Spleen (tissue), 11 donors: Measurements from ENCODE around the gene GLS. TPM values are rescaled to one million over a fixed set of nuclear protein-coding genes. Genes with fewer than 3 reads are reported as not detected.
"Not testable (repeated sequence)": the region's sequence is repeated elsewhere in the genome, so short reads cannot be mapped to it uniquely, and the experiment has no call there.

Experiments used
- DNase-seq: peaks from one replicate; pipeline ENCODE4 v3.0.0-alpha.2; 2020
- H3K27ac ChIP-seq, 8 donors: fragments of 200-600 bp; sonication (generic) in 7 of 8; 1 replicate in 4 of 8; 2 replicates in 4 of 8; pipeline versions ENCODE4 v1.5.0 to v1.8.0; 2016 to 2021; ENCODE audit warnings: inconsistent platforms in 4 of 8, mild to moderate bottlenecking in 4 of 8, moderate library complexity in 1 of 8
- H3K27me3 ChIP-seq, 7 donors: fragments of 200-600 bp; sonication (generic) in 6 of 7; replicated peaks in 1 of 7; 1 replicate in 4 of 7; 2 replicates in 3 of 7; pipeline versions ENCODE4 v1.5.0 to v1.8.0; 2016 to 2021; ENCODE audit warnings: inconsistent platforms in 3 of 7, mild to moderate bottlenecking in 1 of 7
- H3K36me3 ChIP-seq, 6 donors: fragments of 200-600 bp; sonication (generic) in 5 of 6; 1 replicate in 4 of 6; 2 replicates in 2 of 6; pipeline versions ENCODE4 v1.5.0 to v1.8.0; 2016 to 2021; ENCODE audit warnings: inconsistent platforms in 2 of 6
- H3K4me1 ChIP-seq, 6 donors: fragments of 200-600 bp; sonication (generic) in 5 of 6; 1 replicate in 3 of 6; 2 replicates in 3 of 6; pipeline versions ENCODE4 v1.5.0 to v1.8.0; 2016 to 2021; ENCODE audit warnings: inconsistent platforms in 3 of 6
- H3K4me3 ChIP-seq, 8 donors: fragments of 200-600 bp; sonication (generic) in 7 of 8; 1 replicate in 4 of 8; 2 replicates in 4 of 8; pipeline versions ENCODE4 v1.5.0 to v1.8.0; 2016 to 2021; ENCODE audit warnings: inconsistent platforms in 4 of 8, mild to moderate bottlenecking in 4 of 8, moderate library complexity in 2 of 8
- H3K9me3 ChIP-seq, 8 donors: fragments of 200-600 bp; sonication (generic) in 7 of 8; 1 replicate in 4 of 8; 2 replicates in 4 of 8; pipeline versions ENCODE4 v1.5.0 to v1.8.0; 2016 to 2021; ENCODE audit warnings: inconsistent platforms in 4 of 8
- POLR2A ChIP-seq, 3 donors: fragments of 450-650 bp; IDR thresholded peaks; one replicate each; pipeline ENCODE4 v1.5.1; 2017; ENCODE audit warnings: antibody characterized with exemption in 3 of 3, mild to moderate bottlenecking in 1 of 3
- POLR2AphosphoS5 ChIP-seq, 3 donors: sonication (generic); formaldehyde crosslinking; IDR thresholded peaks; one replicate each; pipeline ENCODE4 v1.5.1; 2017; ENCODE audit warnings: antibody characterized with exemption in 3 of 3
- WGBS, 5 donors: extraction: QIAGEN DNeasy Blood & Tissue Kit in 3 of 5; methylation state at CpG; one replicate each; pipeline versions ENCODE4 v1.1.5 to v1.1.7; 2013 to 2018; 5-methylcytosine and 5-hydroxymethylcytosine counted together
- intact Hi-C: fragments of 100-400 bp; cut with DNase I; formaldehyde crosslinking; loops from one replicate; pipeline ENCODE4 v1.15.0; 2023; ENCODE audit warnings: low total_unique reads
- polyA plus RNA-seq, 3 donors: library from polyadenylated mRNA; stranded (reverse); fragments of 200-250 nt; gene quantifications; one replicate each; pipeline ENCODE4 v1.2.1, GENCODE V29; 2013
- total RNA-seq, 7 donors: library from RNA; depleted of rRNA in 3 of 7; stranded (reverse); fragments of >200 nt in 3 of 7; fragmentation: NEBNext Ultra II Directional in 4 of 7; extraction: Animal tissue kit (Norgen Biotek cat#: 25700) in 4 of 7; gene quantifications; one replicate each; pipeline versions ENCODE4 v1.1.0 to v1.2.1, GENCODE V29; 2016 to 2021
- TF ChIP-seq, protein P1 (sequence below), 11 experiments: fragments of 200-600 bp in 7 of 11; fragments of 450-650 bp in 4 of 11; sonication (generic) in 4 of 11; IDR thresholded peaks in 8 of 11; conservative IDR thresholded peaks in 3 of 11; 1 replicate in 7 of 11; 2 replicates in 4 of 11; pipeline versions ENCODE4 v1.4.0 to v1.8.0; 2016 to 2021; ENCODE audit warnings: antibody characterized with exemption in 11 of 11, inconsistent platforms in 4 of 11, mild to moderate bottlenecking in 1 of 11
- donor health status: healthy with polysubstance abuse.
- donor health status: DM: no; HTN: no; CAD: no; lungs with moderate emphysema.
- donor health status: DM: no; HTN: no; CAD: no.
- donor health status: Bipolar disorder and iron deficiency.
- donor health status: healthy.
- donor health status: DM: no; HTN: no; CAD: no.
- donor health status: DM: yes; HTN: yes; CAD: no.

Gene GLS
- total and polyA plus RNA-seq, 10 donors, result 42.3 to 254 (median 176) TPM

DNA sequence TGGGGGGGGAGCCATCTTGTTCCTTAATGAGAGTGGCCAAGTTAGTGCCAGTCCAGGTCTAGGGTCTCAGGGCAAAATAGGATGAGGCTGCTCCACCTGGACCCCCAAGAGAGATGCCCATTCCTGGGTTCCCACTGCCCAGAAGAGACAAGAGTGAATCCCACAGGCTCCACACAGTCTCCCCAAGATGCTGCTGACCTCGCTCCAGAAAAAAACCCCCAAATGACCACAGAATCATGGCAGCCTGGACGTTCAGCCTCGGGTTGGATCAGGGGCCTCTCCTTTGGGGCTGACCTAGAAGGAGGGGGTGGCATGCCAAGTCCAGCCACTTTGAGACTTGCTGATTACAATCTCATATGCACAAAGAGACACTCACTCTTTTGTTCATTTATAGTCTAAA, 108.3 kb downstream of the GLS start:
- WGBS, 5 donors, result 83 to 100% (median 96%) methylated on average over 3 of the region's 3 CpGs
- Histone ChIP-seq H3K36me3 (peaks cover 6 to 100% (median 99%) of the 10 kb centered on the region in 6 donors), H3K27me3 (no peaks in the 10 kb centered on the region), H3K4me1 (peaks cover 0 to 7% (median 0%) of the 10 kb centered on the region in 6 donors), H3K4me3 (no peak overlapping the region), H3K27ac (peak overlapping the region in 3 of 8 donors; percentile 10 to 56 (median 38)), H3K9me3 (no peaks in the 10 kb centered on the region)
- DNase-seq, result no peak
- intact Hi-C loops, result no loop called here
- TF ChIP-seq, protein P1, sequence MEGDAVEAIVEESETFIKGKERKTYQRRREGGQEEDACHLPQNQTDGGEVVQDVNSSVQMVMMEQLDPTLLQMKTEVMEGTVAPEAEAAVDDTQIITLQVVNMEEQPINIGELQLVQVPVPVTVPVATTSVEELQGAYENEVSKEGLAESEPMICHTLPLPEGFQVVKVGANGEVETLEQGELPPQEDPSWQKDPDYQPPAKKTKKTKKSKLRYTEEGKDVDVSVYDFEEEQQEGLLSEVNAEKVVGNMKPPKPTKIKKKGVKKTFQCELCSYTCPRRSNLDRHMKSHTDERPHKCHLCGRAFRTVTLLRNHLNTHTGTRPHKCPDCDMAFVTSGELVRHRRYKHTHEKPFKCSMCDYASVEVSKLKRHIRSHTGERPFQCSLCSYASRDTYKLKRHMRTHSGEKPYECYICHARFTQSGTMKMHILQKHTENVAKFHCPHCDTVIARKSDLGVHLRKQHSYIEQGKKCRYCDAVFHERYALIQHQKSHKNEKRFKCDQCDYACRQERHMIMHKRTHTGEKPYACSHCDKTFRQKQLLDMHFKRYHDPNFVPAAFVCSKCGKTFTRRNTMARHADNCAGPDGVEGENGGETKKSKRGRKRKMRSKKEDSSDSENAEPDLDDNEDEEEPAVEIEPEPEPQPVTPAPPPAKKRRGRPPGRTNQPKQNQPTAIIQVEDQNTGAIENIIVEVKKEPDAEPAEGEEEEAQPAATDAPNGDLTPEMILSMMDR (IDR thresholded peaks at IDR 0.05 in 8 of 11, conservative IDR thresholded peaks at IDR 0.05 in 3 of 11), result no peak
- TF ChIP-seq POLR2AphosphoS5 (IDR thresholded peaks at IDR 0.05), result no peak
- no peak for TF ChIP-seq POLR2A (IDR thresholded peaks at IDR 0.05)

DNA sequence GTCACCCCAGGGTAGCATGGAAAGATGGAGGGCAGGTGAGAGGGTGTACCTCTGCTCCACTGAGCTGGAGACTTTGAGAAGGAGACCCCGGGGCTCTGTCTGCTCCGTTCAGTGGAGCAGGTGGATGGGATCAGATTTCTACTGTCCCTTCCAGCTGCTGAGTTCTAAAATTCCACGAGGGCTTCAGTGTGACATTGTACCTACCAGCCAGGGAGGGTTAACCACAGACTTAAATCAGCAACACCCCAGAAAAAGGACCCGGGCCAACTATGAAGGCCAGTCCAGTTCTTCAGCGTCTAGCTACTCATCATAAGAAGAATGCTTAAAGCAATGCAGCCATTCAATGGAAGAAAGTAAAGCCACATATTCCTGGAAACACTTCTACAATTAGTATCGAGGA, 109.5 kb downstream of the GLS start:
- TF ChIP-seq POLR2A (IDR thresholded peaks at IDR 0.05), result no peak
- TF ChIP-seq, protein P1 (IDR thresholded peaks at IDR 0.05 in 8 of 11, conservative IDR thresholded peaks at IDR 0.05 in 3 of 11), result no peak
- no peak for TF ChIP-seq POLR2AphosphoS5 (IDR thresholded peaks at IDR 0.05)
- H3K4me1 ChIP-seq, result peaks cover 0 to 10% (median 0%) of the 10 kb centered on the region in 6 donors
- WGBS, 5 donors, result 90 to 93% (median 92%) methylated on average over 6 of the region's 6 CpGs

DNA sequence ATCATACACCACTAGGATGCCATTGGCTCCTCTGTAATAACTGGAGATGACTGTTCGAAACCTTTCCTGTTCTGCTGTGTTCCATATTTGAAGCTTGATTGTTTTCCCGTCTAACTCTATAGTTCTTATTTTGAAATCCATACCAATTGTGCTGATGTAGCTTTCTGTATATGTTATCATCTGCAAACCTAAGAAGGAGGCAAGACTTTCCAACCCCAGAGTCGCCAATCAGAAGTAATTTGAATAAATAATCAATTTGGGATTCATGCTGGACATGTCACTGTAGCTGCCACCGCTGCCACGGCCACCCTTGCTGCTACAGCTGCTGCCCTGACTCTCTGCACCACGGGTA, 112.6 kb downstream of the GLS start:
- intact Hi-C loops, result no loop called here
- Histone ChIP-seq H3K9me3 (no peaks in the 10 kb centered on the region), H3K4me1 (peaks cover 0 to 25% (median 2%) of the 10 kb centered on the region in 6 donors), H3K27ac (no peak overlapping the region), H3K36me3 (peaks cover 12 to 100% (median 99%) of the 10 kb centered on the region in 6 donors), H3K4me3 (no peak overlapping the region), H3K27me3 (no peaks in the 10 kb centered on the region)
- DNase-seq, result no peak
- 94 to 97% (median 96%) methylated on average over 6 of the region's 6 CpGs for WGBS, 5 donors
- TF ChIP-seq POLR2AphosphoS5 (IDR thresholded peaks at IDR 0.05) (no peak), POLR2A (IDR thresholded peaks at IDR 0.05) (no peak)
- TF ChIP-seq, protein P1 (IDR thresholded peaks at IDR 0.05 in 8 of 11, conservative IDR thresholded peaks at IDR 0.05 in 3 of 11), result no peak

More for the DNA sequence above, 109.5 kb downstream of the GLS start:
- intact Hi-C loops, result no loop called here
- peak overlapping the region in 1 of 8 donors; percentile 28 for H3K27ac ChIP-seq
- no peak for DNase-seq
- no peaks in the 10 kb centered on the region for H3K27me3 ChIP-seq
- H3K4me3 ChIP-seq, result no peak overlapping the region
- H3K9me3 ChIP-seq, result no peaks in the 10 kb centered on the region
- peaks cover 10 to 100% (median 99%) of the 10 kb centered on the region in 6 donors for H3K36me3 ChIP-seq

DNA sequence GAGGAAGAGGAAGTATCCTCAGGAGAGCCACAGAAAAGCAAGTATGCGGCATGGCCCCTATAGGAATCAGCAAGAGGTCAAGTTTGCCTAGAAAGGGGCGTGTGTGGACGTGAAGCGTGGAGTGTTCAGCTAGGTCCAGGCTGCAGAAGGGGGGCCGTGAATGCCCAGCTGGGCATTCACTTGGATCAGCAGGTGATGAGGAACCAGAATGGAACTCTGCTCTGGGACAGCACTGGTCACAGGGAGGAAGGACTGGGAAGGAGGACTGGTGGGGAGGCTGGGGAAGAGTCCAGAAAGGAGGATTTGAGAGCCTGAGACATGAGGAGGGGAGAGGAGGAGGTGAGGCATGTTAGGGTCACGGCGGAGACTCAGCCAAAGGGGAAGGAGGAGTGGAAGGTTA, 113.5 kb downstream of the GLS start:
- WGBS, 5 donors, result 89 to 98% (median 95%) methylated on average over 7 of the region's 7 CpGs
- TF ChIP-seq POLR2A (IDR thresholded peaks at IDR 0.05) (no peak), POLR2AphosphoS5 (IDR thresholded peaks at IDR 0.05) (no peak)
- TF ChIP-seq, protein P1 (IDR thresholded peaks at IDR 0.05 in 8 of 11, conservative IDR thresholded peaks at IDR 0.05 in 3 of 11), result no peak
- Histone ChIP-seq H3K27ac (peak overlapping the region in 1 of 8 donors; percentile 12), H3K9me3 (no peaks in the 10 kb centered on the region), H3K4me3 (no peak overlapping the region), H3K4me1 (peaks cover 0 to 21% (median 2%) of the 10 kb centered on the region in 6 donors), H3K36me3 (peaks cover 12 to 100% (median 99%) of the 10 kb centered on the region in 6 donors), H3K27me3 (no peaks in the 10 kb centered on the region)
- DNase-seq, result no peak
- intact Hi-C loops, result no loop called here

DNA sequence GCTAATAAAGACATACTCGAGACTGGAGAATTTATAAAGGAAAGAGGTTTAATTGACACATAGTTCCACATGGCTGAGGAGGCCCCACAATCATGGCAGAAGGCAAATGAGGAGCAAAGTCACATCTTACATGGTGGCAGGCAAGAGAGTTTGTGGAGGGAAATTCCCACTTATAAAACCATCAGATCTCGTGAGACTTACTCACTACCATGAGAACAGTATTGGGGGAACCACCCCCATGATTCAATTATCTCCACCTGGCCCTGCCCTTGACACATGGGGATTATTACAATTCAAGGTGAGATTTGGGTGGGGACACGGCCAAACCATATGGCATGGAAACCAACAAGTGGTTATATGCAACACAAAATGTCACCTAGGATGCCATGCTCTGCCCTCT, 114.7 kb downstream of the GLS start:
- H3K36me3 ChIP-seq, result peaks cover 12 to 100% (median 99%) of the 10 kb centered on the region in 6 donors
- peak overlapping the region in 2 of 8 donors; percentile 13 to 59 for H3K27ac ChIP-seq
- 58 to 91% (median 89%) methylated on average over 3 of the region's 3 CpGs for WGBS, 5 donors
- H3K27me3 ChIP-seq, H3K9me3 ChIP-seq, H3K4me3 ChIP-seq, DNase-seq, intact Hi-C loops: not testable (repeated sequence)
- H3K4me1 ChIP-seq, result peaks cover 0 to 21% (median 2%) of the 10 kb centered on the region in 6 donors
